ENCODE results near the gene SLC35G4. TPM values are rescaled to one million over a fixed set of nuclear protein-coding genes. Genes with fewer than 3 reads are reported as not detected.

The SLC35G4 gene
- total RNA-seq, 4 donors from 2014 or later = not detected

DNA sequence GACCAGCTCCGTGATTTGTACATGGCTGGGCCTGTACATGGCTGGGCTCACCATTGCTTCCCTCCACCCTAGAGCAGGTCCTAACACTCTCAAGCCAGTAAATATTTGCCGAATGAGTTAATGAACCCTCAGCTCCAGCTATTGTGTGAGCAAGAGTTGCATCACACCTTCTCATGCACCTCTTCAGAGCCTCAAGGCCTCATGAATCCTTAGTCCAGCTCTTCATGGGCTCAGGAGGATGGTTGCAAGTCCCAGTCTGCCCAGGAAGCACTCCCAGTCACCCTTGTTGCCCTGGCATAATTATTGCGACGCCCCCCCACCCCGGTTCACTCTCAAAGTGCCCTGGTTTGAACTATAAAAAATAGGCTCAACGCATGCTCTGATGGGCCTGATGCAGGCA lies 49.6 kb downstream of the SLC35G4 start:
- no peak overlapping the region for H3K4me3 ChIP-seq
- no peaks in the 10 kb centered on the region for H3K36me3 ChIP-seq
- no peak for ATAC-seq
- peaks cover 0 to 7% (median 0%) of the 10 kb centered on the region in 3 donors for H3K4me1 ChIP-seq
- no peak for TF ChIP-seq POLR2AphosphoS5 (IDR thresholded peaks at IDR 0.05)
- TF ChIP-seq, protein P1, sequence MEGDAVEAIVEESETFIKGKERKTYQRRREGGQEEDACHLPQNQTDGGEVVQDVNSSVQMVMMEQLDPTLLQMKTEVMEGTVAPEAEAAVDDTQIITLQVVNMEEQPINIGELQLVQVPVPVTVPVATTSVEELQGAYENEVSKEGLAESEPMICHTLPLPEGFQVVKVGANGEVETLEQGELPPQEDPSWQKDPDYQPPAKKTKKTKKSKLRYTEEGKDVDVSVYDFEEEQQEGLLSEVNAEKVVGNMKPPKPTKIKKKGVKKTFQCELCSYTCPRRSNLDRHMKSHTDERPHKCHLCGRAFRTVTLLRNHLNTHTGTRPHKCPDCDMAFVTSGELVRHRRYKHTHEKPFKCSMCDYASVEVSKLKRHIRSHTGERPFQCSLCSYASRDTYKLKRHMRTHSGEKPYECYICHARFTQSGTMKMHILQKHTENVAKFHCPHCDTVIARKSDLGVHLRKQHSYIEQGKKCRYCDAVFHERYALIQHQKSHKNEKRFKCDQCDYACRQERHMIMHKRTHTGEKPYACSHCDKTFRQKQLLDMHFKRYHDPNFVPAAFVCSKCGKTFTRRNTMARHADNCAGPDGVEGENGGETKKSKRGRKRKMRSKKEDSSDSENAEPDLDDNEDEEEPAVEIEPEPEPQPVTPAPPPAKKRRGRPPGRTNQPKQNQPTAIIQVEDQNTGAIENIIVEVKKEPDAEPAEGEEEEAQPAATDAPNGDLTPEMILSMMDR (IDR thresholded peaks at IDR 0.05) = no peak
- no peak for TF ChIP-seq POLR2A (IDR thresholded peaks at IDR 0.05)
- TF ChIP-seq EP300 (IDR thresholded peaks at IDR 0.05) = no peak
- H3K27me3 ChIP-seq = peaks cover 66% of the 10 kb centered on the region
- H3K27ac ChIP-seq = no peak overlapping the region
- no peaks in the 10 kb centered on the region for H3K9me3 ChIP-seq
- WGBS, 2 donors (ENCODE audit: low coverage in 1 of 2) = 83 to 86% methylated on average over 1 to 2 of the region's 6 CpGs

Small RNA genes within 50 kb of the gene (small RNA-seq; reads per million reads assigned to genes)
- gene AP001120.4 = 0 reads per million in 4 donors

Other genes with a start within 250 kb of the SLC35G4 start
- 10 to 100 TPM; 13.5 to 24.6 (median 19.9) TPM for gene GNAL, start 79.7 kb downstream of the SLC35G4 start, total RNA-seq
- gene CHMP1B, start 241.8 kb downstream of the SLC35G4 start, total RNA-seq = 10 to 100 TPM; 46.0 to 71.6 (median 52.8) TPM

Data from gastroesophageal sphincter (tissue), 4 donors.